ENCODE data around the gene TRMT10A. TPM values are rescaled to one million over a fixed set of nuclear protein-coding genes. Genes with fewer than 3 reads are reported as not detected.

Gene TRMT10A
- total and polyA plus RNA-seq, 2 of the 13 experiments (the other 11 are each of a cell fraction or from before 2014, with no cell fraction given): 3.9 to 12.6 TPM

GRCh38 chr4:99586322-99586721 is 22.5 kb upstream of the TRMT10A start:
- no peaks in the 10 kb centered on the region for H4K20me1 ChIP-seq (ENCODE audit: insufficient read depth, low read length)
- ATAC-seq (no peak), DNase-seq (ENCODE audit: low spot score) (no peak), FAIRE-seq (no peak)
- no peaks in the 10 kb centered on the region for H3K9me3 ChIP-seq (ENCODE audit: low read length)
- intact Hi-C loops (cut with micrococcal nuclease; ENCODE audit: unreplicated experiment) (no loop called here), in situ Hi-C loops (cut with HindIII; ENCODE audit: extremely low pct_ligation_motif_present, low pct_unique_long_range_greater_than_20kb) (no loop called here)
- H3K9ac ChIP-seq (ENCODE audit: insufficient read depth, low read depth, low read length): no peak overlapping the region
- no peak overlapping the region for H2AFZ ChIP-seq (ENCODE audit: low read length)
- no peak overlapping the region for H3K4me2 ChIP-seq (ENCODE audit: low read depth, low read length)
- H3K4me3 ChIP-seq (replicated peaks in 1 of 3; ENCODE audit: insufficient read depth in 1 of 3, low read depth in 2 of 3, low read length in 3 of 3): no peak overlapping the region
- WGBS (ENCODE audit: low lambda C conversion rate): 71% methylated on average over 2 of the region's 2 CpGs
- no peaks in the 10 kb centered on the region for H3K79me2 ChIP-seq (ENCODE audit: insufficient read depth, low read length)
- CTCF ChIA-PET (ENCODE audit: low intra/inter-chr PET ratio, low total read pairs): no interaction called here
- no TSS peak for BruUV-seq (replicated peaks)
- H3K27me3 ChIP-seq (ENCODE audit: control insufficient read depth in 1 of 2, insufficient read depth in 2 of 2, low read length in 2 of 2): no peaks in the 10 kb centered on the region; a peak in 1 of 5 replicates
- POLR2A ChIA-PET: no interaction called here
- H3K27ac ChIP-seq (ENCODE audit: extremely low read length, insufficient read depth, low read length): no peak overlapping the region
- H3K4me1 ChIP-seq (ENCODE audit: insufficient read depth, low read length): no peaks in the 10 kb centered on the region
- peaks cover 7 to 66% of the 10 kb centered on the region in 2 experiments for H3K36me3 ChIP-seq (replicated peaks in 1 of 2; ENCODE audit: control insufficient read depth in 1 of 2, insufficient read depth in 2 of 2, low read length in 2 of 2)
- TF ChIP-seq NFKBIZ (CRISPR knock-in tag; IDR thresholded peaks at IDR 0.05): no peak
- no peak for TF ChIP-seq ZNF800 (CRISPR knock-in tag; IDR thresholded peaks at IDR 0.05)
- no peak for TF ChIP-seq EZH2 (conservative IDR thresholded peaks at IDR 0.05; ENCODE audit: low read depth, low read length)
- no peak for TF ChIP-seq MXD4 (CRISPR knock-in tag; IDR thresholded peaks at IDR 0.05)
- TF ChIP-seq ZMYM2 (CRISPR knock-in tag; IDR thresholded peaks at IDR 0.05): no peak
- no peak for TF ChIP-seq ELF1 (CRISPR knock-in tag; IDR thresholded peaks at IDR 0.05)
- no peak for TF ChIP-seq ZNF18 (CRISPR knock-in tag; IDR thresholded peaks at IDR 0.05; ENCODE audit: insufficient replicate concordance)
- no peak for TF ChIP-seq AGO2 (optimal IDR thresholded peaks at IDR 0.05; ENCODE audit: low read depth, low read length)
- TF ChIP-seq HOXA7 (CRISPR knock-in tag; IDR thresholded peaks at IDR 0.05): no peak
- TF ChIP-seq ZNF296 (CRISPR knock-in tag; conservative IDR thresholded peaks at IDR 0.05): no peak
- TF ChIP-seq ZNF652 (CRISPR knock-in tag; IDR thresholded peaks at IDR 0.05; ENCODE audit: borderline replicate concordance, low read depth): no peak
- no peak for TF ChIP-seq SMYD3 (CRISPR knock-in tag; IDR thresholded peaks at IDR 0.05)
- no peak for TF ChIP-seq SYNCRIP (IDR thresholded peaks at IDR 0.05; ENCODE audit: insufficient read depth, low read depth, low read length)
- no peak for TF ChIP-seq BRD4 (CRISPR knock-in tag; IDR thresholded peaks at IDR 0.05)
- no peak for TF ChIP-seq AHDC1 (CRISPR knock-in tag; IDR thresholded peaks at IDR 0.05; ENCODE audit: borderline replicate concordance)
- no peak for TF ChIP-seq HOXA5 (CRISPR knock-in tag; IDR thresholded peaks at IDR 0.05)

All from HepG2 (cell line).